Stimulated activated CD8-positive, alpha-beta memory T cell treated with anti-CD3 and anti-CD28 coated beads, Interleukin-15, amount 100 ng/mL, for 4 hours (primary cell): ENCODE data around the gene NRSN2.
"Not testable (repeated sequence)": the region's sequence is repeated elsewhere in the genome, so short reads cannot be mapped to it uniquely, and the experiment has no call there.

ENCODE experiments used
- DNase-seq, 2 donors: peaks; one replicate each; pipeline ENCODE4 v3.0.0-alpha.2; 2020; ENCODE audit warnings: low read depth in 2 of 2

NRSN2 gene

DNA sequence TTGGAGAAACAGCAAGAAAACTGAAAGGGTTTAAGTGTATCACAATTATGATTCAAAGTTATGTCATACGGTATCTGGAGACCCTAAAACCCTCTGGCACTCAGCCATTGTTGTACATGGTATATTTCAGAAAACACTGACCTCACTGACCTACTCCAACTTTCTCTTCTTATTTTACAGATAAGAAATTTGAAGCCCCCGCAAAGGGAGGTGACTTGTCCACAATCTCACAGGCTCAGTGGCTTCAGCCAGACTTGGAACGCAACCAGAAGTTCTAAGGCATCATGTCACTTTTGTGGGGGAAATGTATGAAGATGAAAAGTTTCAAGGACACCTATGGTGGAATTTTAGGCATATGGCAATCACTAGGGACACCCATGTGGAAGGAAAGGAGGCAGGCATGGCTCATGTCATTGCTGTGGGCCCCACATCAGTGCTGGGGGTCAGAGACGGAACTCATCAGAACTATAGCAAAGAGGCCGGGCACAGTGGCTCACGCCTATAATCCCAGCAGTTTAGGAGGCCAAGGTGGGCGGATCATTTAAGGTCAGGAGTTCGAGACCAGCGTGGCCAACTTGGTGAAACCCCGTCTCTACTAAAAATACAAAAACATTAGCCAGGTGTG lies 28.5 kb downstream of the NRSN2 start:
- DNase-seq: no peak

DNA sequence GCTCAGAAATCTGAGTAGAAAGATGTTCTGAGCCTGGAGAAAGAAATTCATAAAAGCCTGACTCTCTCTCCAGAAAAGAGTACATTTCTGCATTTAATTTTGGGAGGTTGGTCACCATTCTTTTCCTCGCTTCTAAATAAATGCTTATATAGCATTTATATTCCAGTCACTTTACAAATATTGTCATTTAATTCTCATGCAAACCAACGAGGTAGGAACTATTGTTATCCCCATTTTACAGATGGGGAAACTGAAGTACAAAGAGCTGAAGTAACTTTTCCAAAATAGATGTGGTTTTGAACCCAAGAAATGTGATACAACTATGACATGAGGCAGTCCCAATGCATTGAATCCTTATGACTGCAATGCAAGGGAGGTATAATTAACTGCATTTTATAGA lies 29.2 kb downstream of the NRSN2 start:
- DNase-seq: no peak

DNA sequence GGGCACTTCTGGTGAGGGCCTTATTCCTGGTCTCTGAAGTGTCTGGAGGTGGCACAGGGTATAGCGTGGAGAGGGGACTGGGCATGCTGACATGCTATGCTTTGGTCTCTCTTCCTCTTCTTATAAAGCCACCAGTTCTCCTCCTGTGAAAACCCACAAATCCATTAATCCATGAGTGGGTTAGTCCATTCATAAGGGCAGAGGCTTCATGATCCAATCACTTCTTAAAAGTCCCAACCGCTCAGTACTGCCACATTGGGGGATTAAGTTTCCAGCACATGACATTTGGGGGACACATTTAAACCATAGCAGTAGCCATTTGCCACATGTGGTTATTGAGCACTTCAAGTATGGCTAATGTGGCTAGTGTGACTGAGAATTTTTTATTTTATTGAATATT lies 29.8 kb downstream of the NRSN2 start:
- no peak for DNase-seq

DNA sequence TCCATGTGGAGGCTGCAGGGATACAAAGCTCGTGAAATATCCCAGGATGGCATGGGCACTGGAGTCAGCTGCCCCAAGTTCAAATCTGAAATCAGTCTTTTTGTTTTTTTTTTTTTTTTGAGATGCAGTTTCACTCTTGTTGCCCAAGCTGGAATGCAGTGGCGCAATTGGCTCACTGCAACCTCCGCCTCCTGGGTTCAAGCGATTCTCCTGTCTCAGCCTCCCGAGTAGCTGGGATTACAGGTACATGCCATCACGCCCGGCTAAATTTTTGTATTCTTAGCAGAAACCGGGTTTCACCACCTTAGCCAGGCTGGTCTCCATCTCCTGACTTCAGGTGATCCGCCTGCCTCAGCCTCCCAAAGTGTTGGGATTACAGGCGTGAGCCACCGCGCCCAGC lies 30.7 kb downstream of the NRSN2 start:
- not testable (repeated sequence) for DNase-seq

DNA sequence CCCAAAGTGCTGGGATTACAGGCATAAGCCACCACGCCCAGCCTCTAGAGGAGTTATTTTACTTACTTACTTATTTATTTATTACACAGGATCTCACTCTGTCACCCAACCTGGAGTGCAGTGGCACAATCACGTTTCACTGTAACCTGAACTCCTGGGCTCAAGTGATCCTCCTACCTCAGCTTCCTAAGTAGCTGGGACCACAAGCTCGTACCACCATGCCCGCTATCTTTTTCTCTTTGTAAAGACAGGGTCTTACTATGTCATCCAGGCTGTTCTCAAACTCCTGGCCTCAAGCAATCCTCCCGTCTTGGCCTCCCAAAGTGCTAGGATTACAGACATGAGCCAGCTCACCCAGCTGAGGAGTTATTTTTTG lies 32.0 kb downstream of the NRSN2 start:
- no peak for DNase-seq

DNA sequence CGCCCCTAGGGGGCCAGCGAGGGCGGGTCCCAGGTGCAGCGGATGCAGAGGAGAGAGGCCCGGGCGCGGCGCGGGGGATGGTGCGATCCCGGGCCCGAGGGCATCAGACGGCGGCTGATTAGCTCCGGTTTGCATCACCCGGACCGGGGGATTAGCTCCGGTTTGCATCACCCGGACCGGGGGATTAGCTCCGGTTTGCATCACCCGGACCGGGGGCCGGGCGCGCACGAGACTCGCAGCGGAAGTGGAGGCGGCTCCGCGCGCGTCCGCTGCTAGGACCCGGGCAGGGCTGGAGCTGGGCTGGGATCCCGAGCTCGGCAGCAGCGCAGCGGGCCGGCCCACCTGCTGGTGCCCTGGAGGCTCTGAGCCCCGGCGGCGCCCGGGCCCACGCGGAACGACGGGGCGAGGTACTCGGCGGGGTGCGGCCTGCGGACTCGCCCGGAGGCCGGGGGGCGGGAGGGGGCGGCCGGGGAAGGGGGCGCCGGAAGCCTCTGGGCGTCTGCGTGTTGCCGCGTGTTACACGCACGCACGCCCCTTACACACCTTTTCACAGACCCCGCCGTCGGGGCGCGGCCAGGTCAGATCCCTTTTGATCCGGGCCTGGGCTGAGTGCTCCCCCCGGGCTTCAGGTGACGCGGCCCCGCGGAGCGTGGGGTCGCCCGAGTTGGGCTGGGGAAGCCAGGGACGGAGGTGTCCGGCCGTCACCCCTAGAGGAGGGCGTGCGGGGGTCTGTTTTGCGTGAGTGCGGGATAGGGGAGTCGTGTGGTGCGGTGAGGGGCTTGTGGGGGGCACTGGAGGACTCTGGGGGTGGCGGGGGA lies 34.1 kb downstream of the NRSN2 start:
- peak in 1 of 2 donors; percentile 47 for DNase-seq

DNA sequence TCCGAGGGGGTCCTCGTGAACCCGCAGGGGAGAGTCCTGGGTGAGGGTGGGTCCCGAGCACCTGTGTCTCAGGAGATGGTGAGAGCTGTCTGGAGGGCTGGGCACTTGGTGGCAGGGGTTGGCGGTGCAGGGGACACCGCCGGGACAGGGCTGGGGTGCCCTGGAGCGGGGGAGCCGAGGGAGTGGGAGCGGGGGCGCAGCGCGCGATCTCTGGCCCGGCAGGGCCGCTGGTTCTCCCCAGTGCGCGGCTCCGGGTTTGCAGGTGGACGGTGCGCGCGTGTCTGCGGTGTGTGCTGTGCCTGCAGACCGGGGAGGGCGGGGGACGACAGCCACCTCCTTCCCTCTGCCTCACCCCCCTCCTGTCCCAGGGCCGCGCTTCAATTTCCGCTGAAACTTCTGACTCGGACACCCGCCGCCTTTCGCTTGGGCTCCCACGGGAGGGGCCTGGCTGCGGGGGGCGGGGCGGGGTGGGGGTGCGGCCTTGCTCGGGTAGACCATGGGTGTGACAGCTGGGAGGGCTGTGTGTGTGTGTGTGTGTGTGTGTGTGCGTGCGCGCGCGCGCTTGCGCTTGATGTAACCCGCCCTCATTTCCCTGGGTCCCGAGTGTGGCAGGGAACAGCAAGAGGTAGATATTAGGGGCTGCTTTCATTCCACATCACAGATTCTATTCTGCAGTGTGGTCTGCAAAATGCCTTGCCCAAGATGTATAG lies 34.8 kb downstream of the NRSN2 start:
- DNase-seq: peak; percentile 61 to 65

DNA sequence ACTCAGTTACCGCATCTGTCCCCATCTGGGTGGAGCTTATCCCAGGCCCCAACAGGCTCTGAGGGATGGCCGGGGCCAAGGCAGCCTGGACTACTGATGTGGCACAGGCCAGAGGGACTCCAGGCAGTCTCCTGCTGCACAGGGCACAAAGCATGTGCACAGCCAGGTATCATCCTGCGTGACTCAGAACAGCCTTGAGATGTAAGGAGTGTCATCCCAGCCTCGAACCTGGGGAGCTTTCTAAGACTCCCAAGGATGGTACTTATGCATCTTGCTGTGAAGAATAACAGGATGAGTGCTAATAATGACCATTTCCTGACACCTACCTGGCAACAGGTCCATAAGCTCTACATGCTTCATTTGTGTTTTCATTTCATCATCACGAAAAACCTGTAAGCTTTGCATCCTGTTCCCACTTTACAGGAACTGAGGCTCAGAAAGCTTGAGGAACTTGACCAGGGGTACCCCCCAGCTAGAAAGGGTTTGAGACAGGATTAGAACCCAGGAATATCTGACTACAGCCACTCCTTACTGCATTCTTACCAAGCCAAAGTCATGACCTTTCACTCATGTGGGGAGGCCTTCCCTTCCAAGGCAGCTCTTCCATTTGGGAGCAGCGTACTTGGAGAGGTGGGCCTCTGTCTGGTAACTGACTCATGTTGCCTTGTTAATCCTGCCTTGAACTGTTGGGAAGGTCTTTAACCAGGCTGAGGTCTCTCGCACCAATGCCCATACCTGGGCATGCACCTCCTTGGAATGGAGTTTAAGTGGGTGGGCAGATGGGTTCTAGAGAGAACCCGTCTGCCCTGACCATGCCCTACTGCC lies 35.6 kb downstream of the NRSN2 start:
- no peak for DNase-seq

DNA sequence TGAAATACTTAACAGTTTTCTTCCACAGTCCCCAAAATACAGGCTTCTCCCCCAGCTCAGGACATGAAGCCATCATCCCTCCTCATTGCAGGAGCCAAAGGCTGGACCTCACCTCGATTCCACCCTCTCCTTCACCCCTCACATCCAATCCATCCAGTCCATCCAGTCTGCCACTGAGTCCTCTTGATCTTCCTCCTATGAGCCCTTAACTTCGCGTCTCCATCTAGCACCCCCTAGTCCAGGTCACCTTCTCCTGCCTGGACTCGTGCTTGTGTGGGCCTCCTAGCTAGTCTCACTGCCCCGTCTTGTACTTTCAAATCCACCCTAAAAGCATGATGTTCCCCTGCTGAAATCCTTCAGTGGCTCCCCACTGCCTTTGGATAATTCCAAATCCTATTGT lies 37.0 kb downstream of the NRSN2 start:
- DNase-seq: no peak

DNA sequence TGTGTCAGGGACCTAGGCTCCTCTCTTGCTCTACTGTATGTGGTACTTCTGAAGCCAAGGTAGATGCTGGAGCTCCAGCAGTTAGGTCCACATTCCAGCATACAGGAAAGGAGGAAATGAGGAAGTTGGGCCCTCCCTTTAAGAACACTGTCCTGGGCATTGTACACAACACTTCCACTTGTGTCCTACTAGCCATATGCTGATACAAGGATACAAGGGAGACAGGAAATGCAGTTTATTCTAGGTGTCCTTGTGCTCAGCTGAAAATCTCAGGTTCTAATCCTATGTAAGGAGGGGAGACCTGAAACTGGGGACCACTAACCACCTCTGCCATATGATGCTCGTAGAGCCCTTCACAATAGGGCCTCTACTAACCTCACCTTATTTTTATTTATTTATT lies 37.8 kb downstream of the NRSN2 start:
- no peak for DNase-seq

DNA sequence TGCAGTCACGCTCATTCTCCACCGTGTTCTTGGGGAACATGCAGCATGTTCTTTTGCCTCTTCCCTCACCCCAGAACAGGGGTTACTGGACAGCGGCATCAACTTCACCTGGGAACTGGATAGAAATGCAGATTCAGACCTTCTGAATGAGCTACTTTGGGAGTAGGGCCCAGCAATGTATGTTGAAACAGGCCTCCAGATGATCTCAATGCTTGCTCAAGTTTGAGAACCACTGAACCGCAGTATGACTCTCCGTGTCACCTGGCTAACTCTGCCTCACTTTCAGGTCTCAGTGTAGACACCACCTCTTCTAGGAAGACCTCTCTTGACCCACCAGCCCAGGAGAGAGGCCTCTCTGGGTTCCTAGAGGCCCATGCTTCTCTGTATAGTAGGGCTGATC lies 38.5 kb downstream of the NRSN2 start:
- DNase-seq: no peak

DNA sequence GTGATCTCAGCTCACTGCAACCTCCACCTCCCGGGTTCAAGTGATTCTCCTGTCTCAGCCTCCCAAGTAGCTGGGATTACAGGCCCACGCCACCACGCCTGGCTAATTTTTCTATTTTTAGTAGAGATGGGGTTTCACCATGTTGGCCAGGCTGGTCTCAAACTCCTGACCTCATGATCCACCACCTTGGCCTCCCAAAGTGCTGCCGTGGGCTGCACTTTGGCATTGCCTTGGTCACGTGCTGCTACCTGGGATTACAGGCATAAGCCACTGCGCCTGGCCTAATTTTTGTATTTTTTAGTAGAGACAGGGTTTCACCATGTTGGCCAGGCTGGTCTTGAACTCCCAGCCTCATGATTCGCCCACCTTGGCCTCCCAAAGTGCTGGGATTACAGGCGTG lies 39.7 kb downstream of the NRSN2 start:
- not testable (repeated sequence) for DNase-seq

DNA sequence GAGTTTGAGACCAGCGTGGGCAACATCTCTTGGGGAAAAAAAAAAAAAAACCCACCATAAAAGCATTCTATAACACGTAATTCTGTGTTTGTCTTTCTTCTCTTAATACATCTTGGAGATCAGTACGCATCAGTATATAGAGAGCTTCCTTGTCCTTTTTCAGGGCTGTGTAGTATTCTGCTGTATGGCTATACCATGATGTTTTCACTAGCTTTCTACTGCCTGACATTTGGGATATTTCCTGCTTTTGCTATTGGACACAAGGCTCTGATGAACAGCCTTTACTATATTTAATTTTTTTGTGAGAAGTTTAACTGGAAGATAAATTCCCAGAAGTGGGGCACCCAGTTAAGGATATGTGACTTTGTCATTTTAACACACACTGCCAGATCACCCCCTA lies 40.6 kb downstream of the NRSN2 start:
- DNase-seq: no peak

DNA sequence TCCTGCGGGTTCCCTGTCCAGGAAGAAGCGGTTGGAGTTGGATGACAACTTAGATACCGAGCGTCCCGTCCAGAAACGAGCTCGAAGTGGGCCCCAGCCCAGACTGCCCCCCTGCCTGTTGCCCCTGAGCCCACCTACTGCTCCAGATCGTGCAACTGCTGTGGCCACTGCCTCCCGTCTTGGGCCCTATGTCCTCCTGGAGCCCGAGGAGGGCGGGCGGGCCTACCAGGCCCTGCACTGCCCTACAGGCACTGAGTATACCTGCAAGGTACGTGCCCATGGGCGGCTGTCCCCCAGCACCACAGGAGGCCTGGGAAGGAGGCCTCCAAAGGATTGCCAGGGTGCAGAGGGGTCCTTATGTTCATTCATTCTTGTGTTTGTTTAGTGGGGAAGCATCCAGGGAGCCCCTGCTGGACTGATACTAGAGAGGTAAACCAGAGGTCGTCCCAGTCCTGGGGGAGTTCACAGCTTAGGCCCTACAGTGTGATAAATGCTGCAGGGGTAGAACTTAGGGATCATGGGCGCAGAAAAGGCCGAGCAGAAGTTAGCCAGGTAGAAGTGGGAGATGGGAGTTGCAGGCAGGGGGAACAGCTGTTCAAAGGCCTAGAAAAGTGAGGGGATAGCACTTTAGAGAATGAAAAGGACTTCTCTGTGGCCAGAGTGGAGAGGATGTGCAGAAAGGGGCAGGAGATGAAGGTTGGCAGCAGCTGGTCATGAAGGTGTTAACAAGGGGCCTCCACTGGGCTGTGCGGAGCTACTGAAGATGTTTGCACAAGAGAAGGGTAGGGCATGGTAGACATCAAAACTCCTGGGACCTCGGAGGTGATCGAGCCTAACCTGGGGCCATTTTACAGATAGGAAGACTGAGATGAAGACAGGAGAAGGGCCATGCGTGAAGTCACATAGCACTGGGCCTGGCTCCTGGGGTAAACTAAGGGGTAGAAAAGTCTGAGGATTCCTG lies 41.4 kb downstream of the NRSN2 start:
- DNase-seq: no peak

DNA sequence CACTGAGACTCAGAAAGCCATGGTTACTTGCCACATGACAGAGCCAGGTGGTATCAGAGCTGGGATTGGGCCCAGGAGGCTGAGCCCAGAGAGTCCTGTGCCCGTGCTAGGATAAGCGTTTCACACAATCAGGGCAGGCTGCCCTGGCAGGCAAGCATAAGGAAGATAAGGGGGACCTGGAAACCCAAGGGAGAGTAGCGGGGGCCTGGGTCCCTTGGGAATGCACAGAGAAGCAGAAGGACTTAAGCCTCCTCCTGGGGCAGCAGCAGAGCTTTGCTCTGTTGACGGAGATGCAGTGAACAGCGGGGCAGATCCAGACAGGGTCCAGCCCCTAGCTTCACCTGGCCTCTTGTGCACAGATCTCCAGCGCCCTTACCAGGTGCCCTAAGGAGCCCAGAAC lies 42.3 kb downstream of the NRSN2 start:
- DNase-seq: no peak

DNA sequence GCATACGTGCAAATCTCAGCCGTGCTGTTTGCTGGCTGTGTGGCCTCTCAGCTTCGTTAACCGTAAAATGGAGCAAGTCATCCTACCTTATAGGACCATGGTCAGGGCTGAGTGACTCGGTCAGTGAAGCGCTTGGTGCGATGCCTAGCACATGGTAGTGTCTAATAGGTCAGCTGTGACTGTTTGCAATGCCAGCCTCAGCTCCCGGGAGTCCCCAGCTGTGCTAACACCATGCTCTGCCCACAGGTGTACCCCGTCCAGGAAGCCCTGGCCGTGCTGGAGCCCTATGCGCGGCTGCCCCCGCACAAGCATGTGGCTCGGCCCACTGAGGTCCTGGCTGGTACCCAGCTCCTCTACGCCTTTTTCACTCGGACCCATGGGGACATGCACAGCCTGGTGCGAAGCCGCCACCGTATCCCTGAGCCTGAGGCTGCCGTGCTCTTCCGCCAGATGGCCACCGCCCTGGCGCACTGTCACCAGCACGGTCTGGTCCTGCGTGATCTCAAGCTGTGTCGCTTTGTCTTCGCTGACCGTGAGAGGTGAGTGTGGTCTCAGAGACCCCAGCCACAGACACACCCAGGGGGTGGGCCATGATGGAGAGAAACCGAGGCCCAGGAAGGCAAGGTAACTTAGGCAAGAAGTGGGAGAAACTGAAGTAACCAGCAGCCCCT lies 44.3 kb downstream of the NRSN2 start:
- DNase-seq: no peak

DNA sequence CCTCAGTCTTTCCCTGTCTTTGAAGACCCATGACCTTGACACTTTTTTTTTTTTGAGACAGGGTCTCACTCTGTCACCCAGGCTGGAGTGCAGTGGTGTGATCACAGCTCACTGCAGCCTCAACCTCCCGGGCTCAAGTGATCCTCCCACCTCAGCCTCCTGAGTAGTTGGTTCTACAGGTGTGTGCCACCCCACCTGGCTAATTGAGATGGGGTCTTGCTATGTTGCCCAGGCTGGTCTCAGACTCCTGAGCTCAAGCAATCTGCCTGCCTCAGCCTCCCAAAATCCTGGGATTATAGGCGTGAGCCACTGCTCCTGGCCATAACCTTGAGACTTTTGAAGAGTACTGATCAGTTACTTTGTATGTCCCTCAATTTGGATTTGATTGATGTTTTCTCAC lies 46.4 kb downstream of the NRSN2 start:
- not testable (repeated sequence) for DNase-seq

DNA sequence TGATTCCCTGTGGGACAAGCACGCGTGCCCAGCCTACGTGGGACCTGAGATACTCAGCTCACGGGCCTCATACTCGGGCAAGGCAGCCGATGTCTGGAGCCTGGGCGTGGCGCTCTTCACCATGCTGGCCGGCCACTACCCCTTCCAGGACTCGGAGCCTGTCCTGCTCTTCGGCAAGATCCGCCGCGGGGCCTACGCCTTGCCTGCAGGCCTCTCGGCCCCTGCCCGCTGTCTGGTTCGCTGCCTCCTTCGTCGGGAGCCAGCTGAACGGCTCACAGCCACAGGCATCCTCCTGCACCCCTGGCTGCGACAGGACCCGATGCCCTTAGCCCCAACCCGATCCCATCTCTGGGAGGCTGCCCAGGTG lies 49.3 kb downstream of the NRSN2 start:
- DNase-seq: no peak

DNA sequence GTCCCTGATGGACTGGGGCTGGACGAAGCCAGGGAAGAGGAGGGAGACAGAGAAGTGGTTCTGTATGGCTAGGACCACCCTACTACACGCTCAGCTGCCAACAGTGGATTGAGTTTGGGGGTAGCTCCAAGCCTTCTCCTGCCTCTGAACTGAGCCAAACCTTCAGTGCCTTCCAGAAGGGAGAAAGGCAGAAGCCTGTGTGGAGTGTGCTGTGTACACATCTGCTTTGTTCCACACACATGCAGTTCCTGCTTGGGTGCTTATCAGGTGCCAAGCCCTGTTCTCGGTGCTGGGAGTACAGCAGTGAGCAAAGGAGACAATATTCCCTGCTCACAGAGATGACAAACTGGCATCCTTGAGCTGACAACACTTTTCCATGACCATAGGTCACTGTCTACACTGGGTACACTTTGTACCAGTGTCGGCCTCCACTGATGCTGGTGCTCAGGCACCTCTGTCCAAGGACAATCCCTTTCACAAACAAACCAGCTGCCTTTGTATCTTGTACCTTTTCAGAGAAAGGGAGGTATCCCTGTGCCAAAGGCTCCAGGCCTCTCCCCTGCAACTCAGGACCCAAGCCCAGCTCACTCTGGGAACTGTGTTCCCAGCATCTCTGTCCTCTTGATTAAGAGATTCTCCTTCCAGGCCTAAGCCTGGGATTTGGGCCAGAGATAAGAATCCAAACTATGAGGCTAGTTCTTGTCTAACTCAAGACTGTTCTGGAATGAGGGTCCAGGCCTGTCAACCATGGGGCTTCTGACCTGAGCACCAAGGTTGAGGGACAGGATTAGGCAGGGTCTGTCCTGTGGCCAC lies 49.9 kb downstream of the NRSN2 start:
- no peak for DNase-seq
